Measurements from ENCODE around the gene AK3.
"Not testable (repeated sequence)": the region's sequence is repeated elsewhere in the genome, so short reads cannot be mapped to it uniquely, and the experiment has no call there.

AK3 gene

DNA sequence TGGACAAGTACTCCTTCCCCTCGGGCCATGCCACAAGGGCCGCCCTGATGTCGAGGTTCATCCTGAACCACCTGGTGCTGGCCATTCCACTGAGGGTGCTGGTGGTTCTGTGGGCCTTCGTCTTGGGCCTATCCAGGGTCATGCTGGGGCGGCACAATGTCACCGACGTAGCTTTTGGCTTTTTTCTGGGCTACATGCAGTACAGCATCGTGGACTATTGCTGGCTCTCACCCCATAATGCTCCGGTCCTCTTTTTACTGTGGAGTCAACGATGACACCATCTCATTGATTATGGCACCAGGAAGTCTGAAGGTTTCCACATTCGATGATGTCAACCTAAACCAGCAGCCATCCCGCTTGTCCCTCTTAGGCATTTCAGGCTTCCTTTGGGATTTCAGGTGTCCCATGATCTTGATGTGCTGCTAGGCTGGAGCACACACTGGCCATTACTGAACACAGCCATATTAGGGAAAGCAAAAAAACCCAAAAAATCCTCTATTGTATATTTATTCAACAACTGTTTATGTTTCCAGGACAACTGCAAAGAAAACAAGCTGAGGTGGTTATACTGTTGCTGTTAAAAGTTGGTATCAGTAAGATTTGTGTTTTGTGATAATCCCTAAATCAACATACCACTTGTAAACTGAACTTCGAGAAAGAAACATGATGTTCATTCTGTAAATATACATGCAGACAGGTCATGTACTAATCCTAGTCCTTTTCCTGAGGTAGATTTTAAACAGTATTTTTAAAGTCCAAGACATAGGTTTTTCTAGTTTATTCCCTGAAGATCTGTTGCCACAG, 77.8 kb downstream of the AK3 start:
- no peak for DNase-seq (ENCODE audit: extremely low read depth, low read depth)
- TF ChIP-seq, protein P1, sequence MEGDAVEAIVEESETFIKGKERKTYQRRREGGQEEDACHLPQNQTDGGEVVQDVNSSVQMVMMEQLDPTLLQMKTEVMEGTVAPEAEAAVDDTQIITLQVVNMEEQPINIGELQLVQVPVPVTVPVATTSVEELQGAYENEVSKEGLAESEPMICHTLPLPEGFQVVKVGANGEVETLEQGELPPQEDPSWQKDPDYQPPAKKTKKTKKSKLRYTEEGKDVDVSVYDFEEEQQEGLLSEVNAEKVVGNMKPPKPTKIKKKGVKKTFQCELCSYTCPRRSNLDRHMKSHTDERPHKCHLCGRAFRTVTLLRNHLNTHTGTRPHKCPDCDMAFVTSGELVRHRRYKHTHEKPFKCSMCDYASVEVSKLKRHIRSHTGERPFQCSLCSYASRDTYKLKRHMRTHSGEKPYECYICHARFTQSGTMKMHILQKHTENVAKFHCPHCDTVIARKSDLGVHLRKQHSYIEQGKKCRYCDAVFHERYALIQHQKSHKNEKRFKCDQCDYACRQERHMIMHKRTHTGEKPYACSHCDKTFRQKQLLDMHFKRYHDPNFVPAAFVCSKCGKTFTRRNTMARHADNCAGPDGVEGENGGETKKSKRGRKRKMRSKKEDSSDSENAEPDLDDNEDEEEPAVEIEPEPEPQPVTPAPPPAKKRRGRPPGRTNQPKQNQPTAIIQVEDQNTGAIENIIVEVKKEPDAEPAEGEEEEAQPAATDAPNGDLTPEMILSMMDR (IDR thresholded peaks at IDR 0.05; ENCODE audit: low read depth, low read length, missing control alignments) = no peak
- peak overlapping the region; percentile 75 for H3K4me3 ChIP-seq (replicated peaks; ENCODE audit: low read depth, low read length)

DNA sequence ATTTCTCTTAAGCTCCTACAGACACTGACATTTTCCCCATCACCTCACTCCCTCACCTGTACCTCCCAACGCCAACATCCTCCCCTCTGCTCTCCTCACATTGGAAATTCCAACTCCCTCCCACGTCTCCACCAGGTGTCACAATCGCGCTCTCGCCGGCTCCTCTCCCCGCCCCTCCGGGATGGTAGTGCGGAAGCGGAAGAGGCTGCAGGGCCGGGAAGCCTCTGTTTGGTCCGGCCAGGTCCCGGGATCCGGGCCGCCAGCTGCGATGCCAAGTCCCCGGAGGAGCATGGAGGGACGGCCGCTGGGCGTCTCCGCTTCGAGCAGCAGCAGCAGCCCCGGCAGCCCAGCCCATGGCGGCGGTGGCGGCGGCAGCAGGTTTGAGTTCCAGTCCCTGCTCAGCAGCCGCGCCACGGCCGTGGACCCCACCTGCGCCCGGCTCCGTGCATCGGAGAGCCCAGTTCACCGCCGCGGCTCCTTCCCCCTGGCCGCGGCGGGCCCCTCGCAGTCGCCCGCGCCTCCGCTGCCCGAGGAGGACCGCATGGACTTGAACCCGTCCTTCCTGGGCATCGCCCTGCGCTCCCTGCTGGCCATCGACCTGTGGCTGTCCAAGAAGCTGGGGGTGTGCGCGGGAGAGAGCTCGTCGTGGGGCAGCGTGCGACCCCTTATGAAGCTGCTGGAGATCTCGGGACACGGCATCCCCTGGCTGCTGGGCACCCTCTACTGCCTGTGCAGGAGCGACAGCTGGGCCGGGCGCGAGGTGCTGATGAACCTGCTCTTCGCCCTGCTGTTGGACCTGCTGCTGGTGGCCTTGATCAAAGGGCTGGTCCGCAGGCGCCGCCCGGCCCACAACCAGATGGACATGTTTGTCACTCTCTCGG, 78.7 kb downstream of the AK3 start, which contains the start of gene PLPP6:
PLPP6 (plus strand) TSS at position 187 of the 881 bp plus-strand sequence; CDS start at position 269, 82 bp downstream.
- DNase-seq (ENCODE audit: extremely low read depth, low read depth) = peak; percentile 46
- TF ChIP-seq, protein P1 (IDR thresholded peaks at IDR 0.05; ENCODE audit: low read depth, low read length, missing control alignments) = peak; percentile 53
- peak within 1 kb of the TSS; percentile 75 for H3K4me3 ChIP-seq (replicated peaks; ENCODE audit: low read depth, low read length)

DNA sequence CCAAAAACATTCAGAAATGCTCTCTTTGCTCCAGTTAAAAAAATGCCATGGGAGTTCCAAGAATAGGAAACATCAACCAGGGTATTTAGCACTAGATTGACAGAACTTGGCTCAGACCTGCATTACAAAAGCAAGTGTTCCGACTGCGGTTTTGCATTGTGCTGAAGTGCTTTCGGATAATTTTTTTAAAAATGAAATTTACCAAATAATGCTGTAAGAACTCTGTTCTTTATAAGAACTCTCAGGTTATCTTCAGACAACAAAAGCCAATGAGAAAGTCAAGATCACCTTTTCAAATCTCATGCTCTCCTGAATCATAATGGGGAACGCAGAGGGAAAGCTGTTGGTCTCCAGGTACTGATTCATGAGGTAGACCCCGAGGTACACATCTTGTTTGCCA, 79.4 kb downstream of the AK3 start:
- DNase-seq (ENCODE audit: extremely low read depth, low read depth) = no peak
- TF ChIP-seq, protein P1 (IDR thresholded peaks at IDR 0.05; ENCODE audit: low read depth, low read length, missing control alignments) = no peak
- H3K4me3 ChIP-seq (replicated peaks; ENCODE audit: low read depth, low read length) = peak overlapping the region; percentile 75

DNA sequence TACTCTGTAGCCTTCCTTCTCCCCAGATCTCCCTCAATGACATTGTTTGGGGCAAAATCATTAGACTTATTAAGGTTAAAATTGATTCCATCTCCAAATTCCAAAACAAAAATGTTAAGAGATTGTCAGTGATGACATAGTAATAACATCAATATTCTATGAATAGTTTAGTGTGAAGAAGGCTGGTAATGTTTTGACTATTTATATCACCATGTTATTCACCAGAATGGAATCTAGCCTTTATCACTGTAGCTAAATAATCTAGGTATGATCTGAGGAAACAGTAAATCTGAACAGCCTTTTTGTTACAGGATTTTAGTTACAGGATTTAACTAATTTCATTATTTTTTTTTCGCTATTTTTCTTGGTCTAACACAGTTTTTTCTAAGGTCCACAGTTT, 79.8 kb downstream of the AK3 start:
- no peak overlapping the region for H3K4me3 ChIP-seq (replicated peaks; ENCODE audit: low read depth, low read length)

DNA sequence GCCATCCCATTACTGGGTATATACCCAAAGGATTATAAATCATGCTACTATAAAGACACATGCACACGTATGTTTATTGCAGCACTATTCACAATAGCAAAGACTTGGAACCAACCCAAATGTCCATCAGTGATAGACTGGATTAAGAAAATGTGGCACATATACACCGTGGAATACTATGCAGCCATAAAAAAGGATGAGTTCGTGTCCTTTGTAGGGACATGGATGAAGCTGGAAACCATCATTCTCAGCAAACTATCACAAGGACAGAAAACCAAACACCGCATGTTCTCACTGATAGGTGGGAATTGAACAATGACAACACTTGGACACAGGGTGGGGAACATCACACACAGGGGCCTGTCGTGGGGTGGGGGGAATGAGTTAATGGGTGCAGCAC, 80.3 kb downstream of the AK3 start:
- not testable (repeated sequence) for DNase-seq (ENCODE audit: extremely low read depth, low read depth); H3K4me3 ChIP-seq (replicated peaks; ENCODE audit: low read depth, low read length)

More for the DNA sequence above, 79.8 kb downstream of the AK3 start:
- TF ChIP-seq, protein P1 (IDR thresholded peaks at IDR 0.05; ENCODE audit: low read depth, low read length, missing control alignments) = no peak
- DNase-seq (ENCODE audit: extremely low read depth, low read depth) = no peak
